Vagina (tissue), 2 donors: Measurements from ENCODE around the gene DNASE1L3. TPM values are rescaled to one million over a fixed set of nuclear protein-coding genes. Genes with fewer than 3 reads are reported as not detected.

Experiments used
- DNase-seq, 2 donors: peaks; one replicate each; pipeline ENCODE4 v3.0.0-alpha.2; 2017; ENCODE audit errors: extremely low spot score in 2 of 2
- H3K27ac ChIP-seq: fragments of 200-600 bp; sonication (generic); one replicate; pipeline ENCODE4 v1.5.1; 2019
- H3K27me3 ChIP-seq: fragments of 200-600 bp; sonication (generic); one replicate; pipeline ENCODE4 v1.5.1; 2019
- H3K36me3 ChIP-seq, 2 donors: fragments of 200-600 bp; sonication (generic); one replicate each; pipeline ENCODE4 v1.5.1; 2017 to 2019
- H3K4me1 ChIP-seq: fragments of 200-600 bp; sonication (generic); one replicate; pipeline ENCODE4 v1.5.1; 2019
- H3K4me3 ChIP-seq, 2 donors: fragments of 200-600 bp; sonication (generic); 1 replicate in 1 of 2; 2 replicates in 1 of 2; pipeline ENCODE4 v1.5.1; 2016 to 2019
- H3K9me3 ChIP-seq: fragments of 200-600 bp; sonication (generic); one replicate; pipeline ENCODE4 v1.5.1; 2019
- POLR2A ChIP-seq, 2 donors: fragments of 450-650 bp; IDR thresholded peaks; one replicate each; pipeline ENCODE4 v1.6.1; 2017; ENCODE audit warnings: antibody characterized with exemption in 2 of 2, mild to moderate bottlenecking in 2 of 2, moderate library complexity in 2 of 2
- POLR2AphosphoS5 ChIP-seq, 2 donors: sonication (generic); formaldehyde crosslinking; IDR thresholded peaks; one replicate each; pipeline ENCODE4 v1.9.0; 2017; ENCODE audit warnings: antibody characterized with exemption in 2 of 2, mild to moderate bottlenecking in 2 of 2, low read depth in 1 of 2; ENCODE audit not compliant: insufficient read depth in 1 of 2
- intact Hi-C: fragments of 100-400 bp; cut with DNase I; formaldehyde crosslinking; loops from one replicate; pipeline ENCODE4 v1.15.1; 2023
- total RNA-seq: library from RNA; depleted of rRNA; stranded (reverse); fragments of >200 nt; gene quantifications from one replicate; pipeline ENCODE4 v1.2.3, GENCODE V29; 2016
- TF ChIP-seq, protein P1 (sequence below), 3 experiments: fragments of 450-650 bp in 2 of 3; fragments of 200-600 bp in 1 of 3; sonication (generic) in 1 of 3; IDR thresholded peaks; one replicate each; pipeline ENCODE4 v1.5.1; 2017 to 2019; ENCODE audit warnings: antibody characterized with exemption in 3 of 3, mild to moderate bottlenecking in 2 of 3, moderate library complexity in 2 of 3

Gene DNASE1L3
- total RNA-seq, 1 donor from 2014 or later, result 13.3 TPM

DNA sequence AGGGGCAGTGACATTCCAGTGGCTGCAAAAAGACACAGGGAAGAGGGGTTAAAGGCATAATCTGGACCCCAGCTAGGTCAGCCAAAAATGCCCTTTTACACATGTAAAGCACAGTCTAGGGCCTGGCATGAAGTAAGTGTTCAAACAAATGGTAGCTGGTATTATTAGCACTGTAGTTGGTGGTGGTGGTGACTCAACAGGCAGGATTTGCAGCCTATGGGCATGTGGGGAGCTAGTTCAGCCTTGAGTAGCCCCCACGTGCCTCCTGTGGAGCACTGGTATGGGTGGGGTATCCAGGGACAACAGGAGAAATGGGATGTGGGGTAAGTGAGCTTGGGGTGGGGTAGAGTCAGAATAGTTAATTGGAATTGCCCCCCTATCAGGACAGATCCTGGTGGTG, 27.6 kb downstream of the DNASE1L3 start:
- peaks cover 2% of the 10 kb centered on the region for H3K4me1 ChIP-seq
- intact Hi-C loops, result loop anchor here (10.0 kb wide), 1 partner anchor 232 kb away; no protein-coding TSS in a partner anchor

DNA sequence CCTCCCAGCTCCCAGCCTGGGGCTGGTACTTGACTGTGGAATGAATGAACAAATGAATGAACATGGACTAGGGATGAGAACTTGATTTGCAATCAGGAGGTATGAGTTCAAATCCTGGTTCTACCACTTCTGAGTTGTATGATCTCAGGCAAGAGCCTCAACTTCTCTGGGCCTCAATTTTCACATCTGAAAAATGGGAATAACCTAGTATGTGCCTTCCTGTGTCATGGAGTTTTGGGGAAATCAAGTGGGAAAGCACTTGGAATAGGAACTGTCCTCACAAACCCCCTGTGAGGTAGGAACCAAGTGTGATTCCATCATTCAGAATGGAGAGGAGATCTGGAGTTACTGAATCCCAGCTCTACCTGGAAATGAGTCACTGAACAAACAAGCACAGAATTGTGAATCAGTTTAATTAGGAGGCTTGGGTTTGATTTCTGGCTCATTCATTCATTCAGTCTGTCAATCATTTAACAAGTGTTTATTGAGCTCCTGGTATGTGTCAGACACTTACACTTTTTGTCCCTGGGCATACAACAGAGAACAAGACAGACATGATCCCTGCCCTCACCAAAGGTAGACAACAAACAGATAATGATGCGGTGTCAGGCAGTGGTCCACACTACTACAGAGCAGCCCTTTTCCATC, 29.7 kb downstream of the DNASE1L3 start:
- no peaks in the 10 kb centered on the region for H3K27me3 ChIP-seq
- intact Hi-C loops, result loop anchor here (10.0 kb wide), 1 partner anchor 234 kb away; no protein-coding TSS in a partner anchor
- TF ChIP-seq, protein P1, sequence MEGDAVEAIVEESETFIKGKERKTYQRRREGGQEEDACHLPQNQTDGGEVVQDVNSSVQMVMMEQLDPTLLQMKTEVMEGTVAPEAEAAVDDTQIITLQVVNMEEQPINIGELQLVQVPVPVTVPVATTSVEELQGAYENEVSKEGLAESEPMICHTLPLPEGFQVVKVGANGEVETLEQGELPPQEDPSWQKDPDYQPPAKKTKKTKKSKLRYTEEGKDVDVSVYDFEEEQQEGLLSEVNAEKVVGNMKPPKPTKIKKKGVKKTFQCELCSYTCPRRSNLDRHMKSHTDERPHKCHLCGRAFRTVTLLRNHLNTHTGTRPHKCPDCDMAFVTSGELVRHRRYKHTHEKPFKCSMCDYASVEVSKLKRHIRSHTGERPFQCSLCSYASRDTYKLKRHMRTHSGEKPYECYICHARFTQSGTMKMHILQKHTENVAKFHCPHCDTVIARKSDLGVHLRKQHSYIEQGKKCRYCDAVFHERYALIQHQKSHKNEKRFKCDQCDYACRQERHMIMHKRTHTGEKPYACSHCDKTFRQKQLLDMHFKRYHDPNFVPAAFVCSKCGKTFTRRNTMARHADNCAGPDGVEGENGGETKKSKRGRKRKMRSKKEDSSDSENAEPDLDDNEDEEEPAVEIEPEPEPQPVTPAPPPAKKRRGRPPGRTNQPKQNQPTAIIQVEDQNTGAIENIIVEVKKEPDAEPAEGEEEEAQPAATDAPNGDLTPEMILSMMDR (IDR thresholded peaks at IDR 0.05), result no peak
- TF ChIP-seq POLR2AphosphoS5 (IDR thresholded peaks at IDR 0.05; ENCODE audit: insufficient read depth in 1 of 2, low read depth in 1 of 2), result no peak
- no peak for TF ChIP-seq POLR2A (IDR thresholded peaks at IDR 0.05)
- peaks cover 14% of the 10 kb centered on the region for H3K4me1 ChIP-seq
- no peaks in the 10 kb centered on the region for H3K9me3 ChIP-seq
- no peaks in the 10 kb centered on the region for H3K36me3 ChIP-seq
- no peak for DNase-seq
- no peak overlapping the region for H3K4me3 ChIP-seq
- H3K27ac ChIP-seq, result no peak overlapping the region

More for the DNA sequence above, 27.6 kb downstream of the DNASE1L3 start:
- no peak overlapping the region for H3K4me3 ChIP-seq
- no peak for TF ChIP-seq POLR2AphosphoS5 (IDR thresholded peaks at IDR 0.05; ENCODE audit: insufficient read depth in 1 of 2, low read depth in 1 of 2)
- TF ChIP-seq, protein P1 (IDR thresholded peaks at IDR 0.05), result no peak
- no peak for TF ChIP-seq POLR2A (IDR thresholded peaks at IDR 0.05)
- no peaks in the 10 kb centered on the region for H3K9me3 ChIP-seq
- no peak overlapping the region for H3K27ac ChIP-seq
- no peaks in the 10 kb centered on the region for H3K27me3 ChIP-seq
- H3K36me3 ChIP-seq, result no peaks in the 10 kb centered on the region
- DNase-seq, result no peak

DNA sequence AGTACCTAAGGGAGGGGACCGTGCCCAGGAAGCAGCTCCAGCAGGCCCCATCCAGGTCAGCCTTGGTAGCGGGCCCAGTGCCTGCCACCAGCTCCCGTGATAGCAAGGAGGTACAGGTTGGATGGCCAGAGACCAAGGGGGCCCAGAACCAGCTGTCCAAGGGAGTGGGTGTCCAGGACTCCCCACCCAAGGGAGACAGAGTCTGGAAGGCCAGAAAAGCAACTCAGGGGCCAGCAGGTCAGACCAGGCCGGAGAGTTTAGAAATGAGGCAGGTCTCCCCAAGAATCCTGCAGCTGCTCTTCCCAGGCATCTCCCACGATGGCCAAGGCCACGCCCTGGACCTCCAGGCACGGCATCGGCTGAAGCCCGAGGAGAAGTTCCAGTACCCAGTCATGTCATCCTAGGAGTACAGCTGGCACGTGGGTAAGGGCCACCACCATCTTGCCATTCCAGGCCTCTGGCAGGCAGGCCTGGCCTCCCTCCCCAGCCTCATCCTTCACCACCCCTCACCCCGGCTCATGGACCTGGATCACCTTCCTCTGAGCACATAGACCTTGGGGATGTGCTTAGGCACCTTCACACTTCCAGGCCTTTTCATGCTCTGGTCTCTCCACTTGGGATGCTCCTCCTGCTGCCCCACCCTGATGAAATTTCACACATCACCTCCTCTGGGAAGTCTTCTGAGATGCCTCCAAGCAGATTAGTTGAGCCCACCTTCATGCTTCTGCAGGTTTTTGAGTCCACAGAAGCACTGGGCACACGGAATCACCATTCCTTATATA, 30.5 kb downstream of the DNASE1L3 start:
- no peaks in the 10 kb centered on the region for H3K36me3 ChIP-seq
- H3K4me3 ChIP-seq, result no peak overlapping the region
- H3K4me1 ChIP-seq, result peaks cover 14% of the 10 kb centered on the region
- no peaks in the 10 kb centered on the region for H3K9me3 ChIP-seq
- TF ChIP-seq POLR2AphosphoS5 (IDR thresholded peaks at IDR 0.05; ENCODE audit: insufficient read depth in 1 of 2, low read depth in 1 of 2), result no peak
- H3K27ac ChIP-seq, result no peak overlapping the region
- intact Hi-C loops, result loop anchor here (10.0 kb wide), 1 partner anchor 235 kb away; no protein-coding TSS in a partner anchor
- H3K27me3 ChIP-seq, result no peaks in the 10 kb centered on the region
- no peak for DNase-seq

DNA sequence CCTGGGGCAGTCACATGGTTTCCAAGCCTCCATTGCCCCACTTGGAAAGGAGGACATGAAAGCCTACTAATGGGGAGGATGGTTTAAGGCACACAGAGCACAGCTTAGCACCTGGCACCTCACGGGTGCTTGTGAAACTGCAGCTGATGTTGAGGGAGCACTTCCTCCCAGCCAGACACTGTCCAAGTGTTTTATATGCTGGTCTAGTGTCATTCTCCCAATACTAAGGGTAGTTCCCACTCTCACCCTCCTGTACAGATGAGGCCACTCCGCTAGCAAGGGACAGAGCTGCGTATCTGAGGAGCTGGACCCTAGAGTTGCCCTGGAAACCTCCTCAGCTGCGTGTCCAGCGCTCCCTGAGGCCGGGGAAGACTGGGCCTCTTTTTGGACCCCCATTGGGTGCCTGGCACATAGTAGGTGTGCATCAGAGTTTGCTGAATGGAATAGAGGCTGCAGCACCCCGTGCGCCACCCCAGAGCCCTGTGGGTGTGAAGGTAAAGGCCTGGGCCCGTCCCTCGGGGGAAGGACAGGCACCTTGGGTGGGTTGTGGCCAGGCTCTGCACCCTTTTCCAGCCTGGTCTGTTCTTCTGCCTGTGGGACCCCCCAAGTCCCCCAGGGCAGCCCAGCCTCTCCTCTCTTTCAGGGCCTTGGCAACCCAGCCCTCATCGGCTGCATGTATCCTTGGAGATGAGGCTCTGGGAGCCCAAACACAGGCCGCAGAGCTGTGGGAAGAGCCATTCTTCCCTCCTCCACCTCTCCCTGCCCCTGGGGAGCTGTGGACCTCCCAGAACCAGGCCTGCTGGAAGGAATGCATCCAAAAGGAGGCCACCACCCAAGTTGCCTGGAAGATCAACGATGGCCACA, 31.3 kb downstream of the DNASE1L3 start:
- Histone ChIP-seq H3K9me3 (no peaks in the 10 kb centered on the region), H3K36me3 (no peaks in the 10 kb centered on the region), H3K4me1 (peaks cover 14% of the 10 kb centered on the region), H3K4me3 (no peak overlapping the region), H3K27me3 (no peaks in the 10 kb centered on the region), H3K27ac (no peak overlapping the region)
- no peak for DNase-seq
- intact Hi-C loops, result loop anchor here (10.0 kb wide), 2 partner anchors 235 to 315 kb away; no protein-coding TSS in a partner anchor
- TF ChIP-seq, protein P1 (IDR thresholded peaks at IDR 0.05), result no peak
- TF ChIP-seq POLR2AphosphoS5 (IDR thresholded peaks at IDR 0.05; ENCODE audit: insufficient read depth in 1 of 2, low read depth in 1 of 2) (no peak), POLR2A (IDR thresholded peaks at IDR 0.05) (no peak)
